Heart left ventricle (tissue), 16 donors: ENCODE data around the gene NXNL2. TPM values are rescaled to one million over a fixed set of nuclear protein-coding genes. Genes with fewer than 3 reads are reported as not detected.

Experiments used
- ATAC-seq, 4 donors: fragments of 200-7000 bp; cut with Tn5 transposase; one replicate each; pipeline ENCODE4 v1.9.1; 2020 to 2022; ENCODE audit warnings: moderate library complexity in 4 of 4, mild to moderate bottlenecking in 3 of 4, moderate number of reproducible peaks in 1 of 4
- DNase-seq, 5 donors: peaks; one replicate each; pipeline ENCODE4 v3.0.0-alpha.2; 2020
- H3K27ac ChIP-seq, 12 donors: fragments of 200-600 bp; sonication (generic) in 4 of 12; one replicate each; pipeline versions ENCODE4 v1.5.0 to v1.8.0; 2016 to 2022; ENCODE audit warnings: mild to moderate bottlenecking in 2 of 12
- H3K27me3 ChIP-seq, 9 donors: fragments of 200-600 bp; sonication (generic) in 2 of 9; one replicate each; pipeline versions ENCODE4 v1.5.1 to v1.8.0; 2016 to 2022; ENCODE audit warnings: mild to moderate bottlenecking in 3 of 9
- H3K36me3 ChIP-seq, 9 donors: fragments of 200-600 bp; sonication (generic) in 2 of 9; one replicate each; pipeline versions ENCODE4 v1.5.0 to v1.8.0; 2018 to 2022; ENCODE audit warnings: mild to moderate bottlenecking in 2 of 9
- H3K4me1 ChIP-seq, 12 donors: fragments of 200-600 bp; sonication (generic) in 4 of 12; one replicate each; pipeline versions ENCODE4 v1.5.0 to v1.8.0; 2016 to 2022; ENCODE audit warnings: mild to moderate bottlenecking in 3 of 12
- H3K4me3 ChIP-seq, 12 donors: fragments of 200-600 bp; sonication (generic) in 4 of 12; one replicate each; pipeline versions ENCODE4 v1.5.0 to v1.8.0; 2017 to 2022; ENCODE audit warnings: mild to moderate bottlenecking in 9 of 12, moderate library complexity in 4 of 12
- H3K9me3 ChIP-seq, 12 donors: fragments of 200-600 bp; sonication (generic) in 4 of 12; one replicate each; pipeline versions ENCODE4 v1.5.0 to v1.8.0; 2016 to 2022; ENCODE audit warnings: mild to moderate bottlenecking in 1 of 12
- CTCF ChIP-seq, 12 donors: fragments of 200-600 bp; sonication (generic) in 4 of 12; IDR thresholded peaks; one replicate each; pipeline versions ENCODE4 v1.5.0 to v1.8.0; 2018 to 2022; ENCODE audit warnings: antibody characterized with exemption in 12 of 12, mild to moderate bottlenecking in 5 of 12
- POLR2A ChIP-seq, 2 donors: fragments of 450-650 bp; IDR thresholded peaks; one replicate each; pipeline ENCODE4 v1.6.1; 2017; ENCODE audit warnings: antibody characterized with exemption in 2 of 2, mild to moderate bottlenecking in 2 of 2, moderate library complexity in 2 of 2
- WGBS, 4 donors: extraction: QIAGEN DNeasy Blood & Tissue Kit in 2 of 4; methylation state at CpG; one replicate each; pipeline versions ENCODE4 v1.1.5 to v1.1.7; 2013 to 2018; 5-methylcytosine and 5-hydroxymethylcytosine counted together
- intact Hi-C, 10 donors: fragments of 100-400 bp; cut with DNase I; formaldehyde crosslinking; loops; one replicate each; pipeline versions ENCODE4 v1.11.1 to v1.14.2; 2022
- polyA plus RNA-seq, 2 donors: library from polyadenylated mRNA; stranded (reverse); fragments of 200-250 nt; gene quantifications; one replicate each; pipeline ENCODE4 v1.2.3, GENCODE V29; 2013
- total RNA-seq, 9 donors: library from RNA; depleted of rRNA in 2 of 9; stranded (reverse); fragments of >200 nt in 2 of 9; fragmentation: NEBNext Ultra II Directional in 3 of 9; extraction: Animal tissue kit (Norgen Biotek cat#: 25700) in 3 of 9; gene quantifications; one replicate each; pipeline versions ENCODE4 v1.1.0 to v1.2.4, GENCODE V29; 2016 to 2023
- donor health status: ischemic (EF 13 %, LVEDD 7.1; RV severe dilation, severe dysfunction).
- donor health status: healthy with polysubstance abuse.
- donor health status: DM: no; HTN: yes; CAD: no.
- donor health status: DM: no; HTN: no; CAD: no.
- donor health status: ischemic (EF 25% LVEDD 6.9; RV normal size, moderate dysfunction).
- donor health status: ischemic (EF 25% LVEDD 5.7; RV mildly dilated, moderate dysfunction).
- donor health status: healthy.
- donor health status: DM: yes; HTN: yes; CAD: no.
- donor health status: ischemic (EF 35%, LVEDD 5.7; RV mildly dilated, moderate dysfunction).
- donor health status: nonischemic (EF 11% LVEDD 7.7; RV severe dilation, severe dysfunction).
- donor health status: DM: yes; HTN: yes; CAD: no.
- donor health status: PGD.
- donor health status: ischemic (EF 29% LVEDD 5.4; RV normal size, mild dysfunction).
- donor health status: nonischemic (EF 23%, LVEDD 6.1; RV moderate dilation, normal function).

Gene NXNL2
- total and polyA plus RNA-seq, 11 donors = 0.07 TPM; not detected in 10

- intact Hi-C loops = loop anchor here in 1 of 10 donors (10.0 kb wide), 1 partner anchor 154 kb away; the partner anchor contains the start of gene SPIN1
Observed at GRCh38 chr9:88538311-88539085, 3.5 kb downstream of the NXNL2 start.

GRCh38 chr9:88539246-88539645 is 4.3 kb downstream of the NXNL2 start:
- H3K27ac ChIP-seq = no peak overlapping the region

More at GRCh38 chr9:88538311-88539085, 3.5 kb downstream of the NXNL2 start:
- Histone ChIP-seq H3K4me3 (no peak overlapping the region), H3K27ac (no peak overlapping the region), H3K27me3 (peaks cover 0 to 42% (median 20%) of the 10 kb centered on the region in 9 donors), H3K4me1 (peaks cover 3 to 25% (median 9%) of the 10 kb centered on the region in 12 donors), H3K36me3 (no peaks in the 10 kb centered on the region), H3K9me3 (no peaks in the 10 kb centered on the region)
- ATAC-seq (no peak), DNase-seq (no peak)
- TF ChIP-seq CTCF (IDR thresholded peaks at IDR 0.05) = no peak
- no peak for TF ChIP-seq POLR2A (IDR thresholded peaks at IDR 0.05)
- WGBS, 4 donors = 87 to 92% (median 89%) methylated on average over 10 of the region's 10 CpGs

DNA sequence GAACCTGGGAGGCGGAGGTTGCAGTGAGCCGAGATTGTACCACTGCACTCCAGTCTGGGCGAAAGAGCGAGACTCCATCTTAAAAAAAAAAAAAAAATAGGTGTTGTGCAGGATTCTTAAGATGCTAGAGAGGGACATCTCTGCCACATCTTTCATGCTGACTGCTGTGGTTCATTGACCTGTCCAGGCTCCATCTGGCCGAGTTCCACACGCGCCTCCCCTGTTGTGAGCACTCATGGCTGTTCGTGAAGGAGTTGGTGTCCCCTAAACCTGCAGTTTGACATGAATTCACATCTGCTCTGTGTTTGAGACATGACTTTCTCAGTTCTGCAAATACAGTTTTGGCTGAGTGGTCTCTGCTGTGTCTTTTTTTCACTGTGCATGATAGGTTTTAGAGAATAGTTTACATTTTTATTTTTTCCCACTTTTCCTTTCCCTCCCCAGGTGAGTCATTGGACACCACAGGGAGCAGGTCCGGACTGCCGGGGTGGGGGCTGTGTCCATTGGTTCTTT is 5.3 kb downstream of the NXNL2 start:
- Histone ChIP-seq H3K9me3 (no peaks in the 10 kb centered on the region), H3K36me3 (no peaks in the 10 kb centered on the region), H3K27me3 (peaks cover 0 to 38% (median 16%) of the 10 kb centered on the region in 9 donors), H3K4me1 (peaks cover under 1 to 20% (median 6%) of the 10 kb centered on the region in 12 donors), H3K4me3 (no peak overlapping the region), H3K27ac (no peak overlapping the region)
- DNase-seq = no peak
- TF ChIP-seq CTCF (IDR thresholded peaks at IDR 0.05) (no peak), POLR2A (IDR thresholded peaks at IDR 0.05) (no peak)
- WGBS, 4 donors = 88 to 96% (median 94%) methylated on average over 9 to 10 of the region's 10 CpGs
- ATAC-seq = no peak
- intact Hi-C loops = no loop called here

More at GRCh38 chr9:88539246-88539645, 4.3 kb downstream of the NXNL2 start:
- ATAC-seq = no peak
- intact Hi-C loops = loop anchor here in 1 of 10 donors (10.0 kb wide), 1 partner anchor 154 kb away; the partner anchor contains the start of gene SPIN1
- 75 to 86% (median 79%) methylated on average over 6 of the region's 6 CpGs for WGBS, 4 donors
- H3K27me3 ChIP-seq = peaks cover 0 to 42% (median 20%) of the 10 kb centered on the region in 9 donors
- H3K4me1 ChIP-seq = peaks cover 3 to 24% (median 9%) of the 10 kb centered on the region in 12 donors
- TF ChIP-seq CTCF (IDR thresholded peaks at IDR 0.05) (no peak), POLR2A (IDR thresholded peaks at IDR 0.05) (no peak)
- H3K4me3 ChIP-seq = no peak overlapping the region
- H3K9me3 ChIP-seq = no peaks in the 10 kb centered on the region
- H3K36me3 ChIP-seq = no peaks in the 10 kb centered on the region
- DNase-seq = no peak

- H3K36me3 ChIP-seq = no peaks in the 10 kb centered on the region
- no peaks in the 10 kb centered on the region for H3K4me1 ChIP-seq
- H3K27ac ChIP-seq = no peak overlapping the region
- TF ChIP-seq POLR2A (IDR thresholded peaks at IDR 0.05) (no peak), CTCF (IDR thresholded peaks at IDR 0.05) (no peak)
- no peak overlapping the region for H3K4me3 ChIP-seq
- WGBS, 4 donors = 32 to 50% (median 46%) methylated on average over 11 of the region's 11 CpGs
- intact Hi-C loops = no loop called here
- ATAC-seq = peak in 3 of 4 donors; percentile 33 to 77 (median 53)
- DNase-seq = peak in 3 of 5 donors; percentile 34 to 40 (median 34)
- peaks cover 0 to 5% (median 0%) of the 10 kb centered on the region in 9 donors for H3K27me3 ChIP-seq
- H3K9me3 ChIP-seq = peaks cover 0 to 5% (median 0%) of the 10 kb centered on the region in 12 donors
Observed at GRCh38 chr9:88544245-88544644, 9.3 kb downstream of the NXNL2 start.
